PFSK-1 (cell line): Measurements from ENCODE around the gene ARNT2.

Source experiments
- POLR2AphosphoS5 ChIP-seq: IDR thresholded peaks from 2 replicates; pipeline ENCODE4 v1.6.1; 2012; ENCODE audit warnings: low read depth, mild to moderate bottlenecking, control low read depth, low read length, moderate library complexity
- TF ChIP-seq, protein P1 (sequence below), 2 experiments: IDR thresholded peaks; 2 replicates each; pipeline versions ENCODE4 v1.6.1 to v1.8.0; 2011 to 2012; ENCODE audit warnings: low read depth in 2 of 2, low read length in 2 of 2, control low read depth in 1 of 2, inconsistent platforms in 1 of 2, mild to moderate bottlenecking in 1 of 2, moderate library complexity in 1 of 2; ENCODE audit not compliant: insufficient read depth in 1 of 2

DNA sequence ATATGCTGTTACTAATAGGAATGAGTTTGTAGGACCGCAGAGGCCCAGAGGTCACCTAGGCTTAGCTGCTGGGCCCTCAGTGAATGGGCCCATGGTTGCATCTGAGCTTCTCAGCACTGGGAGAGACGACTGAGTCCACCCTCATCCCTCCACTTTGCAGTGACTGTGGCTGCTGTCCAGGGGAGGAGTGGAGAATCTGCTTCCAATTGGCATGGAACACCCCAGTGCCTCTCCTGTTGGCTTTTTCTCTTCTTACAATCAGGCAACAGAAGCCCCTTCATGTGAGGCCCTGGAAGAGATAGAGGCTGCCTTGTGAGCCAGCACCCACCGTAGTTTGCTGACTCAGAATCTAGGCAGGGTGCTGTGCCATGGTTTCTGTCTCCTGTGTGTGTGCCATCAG lies 55.6 kb downstream of the ARNT2 start:
- TF ChIP-seq POLR2AphosphoS5: no peak
- TF ChIP-seq, protein P1, sequence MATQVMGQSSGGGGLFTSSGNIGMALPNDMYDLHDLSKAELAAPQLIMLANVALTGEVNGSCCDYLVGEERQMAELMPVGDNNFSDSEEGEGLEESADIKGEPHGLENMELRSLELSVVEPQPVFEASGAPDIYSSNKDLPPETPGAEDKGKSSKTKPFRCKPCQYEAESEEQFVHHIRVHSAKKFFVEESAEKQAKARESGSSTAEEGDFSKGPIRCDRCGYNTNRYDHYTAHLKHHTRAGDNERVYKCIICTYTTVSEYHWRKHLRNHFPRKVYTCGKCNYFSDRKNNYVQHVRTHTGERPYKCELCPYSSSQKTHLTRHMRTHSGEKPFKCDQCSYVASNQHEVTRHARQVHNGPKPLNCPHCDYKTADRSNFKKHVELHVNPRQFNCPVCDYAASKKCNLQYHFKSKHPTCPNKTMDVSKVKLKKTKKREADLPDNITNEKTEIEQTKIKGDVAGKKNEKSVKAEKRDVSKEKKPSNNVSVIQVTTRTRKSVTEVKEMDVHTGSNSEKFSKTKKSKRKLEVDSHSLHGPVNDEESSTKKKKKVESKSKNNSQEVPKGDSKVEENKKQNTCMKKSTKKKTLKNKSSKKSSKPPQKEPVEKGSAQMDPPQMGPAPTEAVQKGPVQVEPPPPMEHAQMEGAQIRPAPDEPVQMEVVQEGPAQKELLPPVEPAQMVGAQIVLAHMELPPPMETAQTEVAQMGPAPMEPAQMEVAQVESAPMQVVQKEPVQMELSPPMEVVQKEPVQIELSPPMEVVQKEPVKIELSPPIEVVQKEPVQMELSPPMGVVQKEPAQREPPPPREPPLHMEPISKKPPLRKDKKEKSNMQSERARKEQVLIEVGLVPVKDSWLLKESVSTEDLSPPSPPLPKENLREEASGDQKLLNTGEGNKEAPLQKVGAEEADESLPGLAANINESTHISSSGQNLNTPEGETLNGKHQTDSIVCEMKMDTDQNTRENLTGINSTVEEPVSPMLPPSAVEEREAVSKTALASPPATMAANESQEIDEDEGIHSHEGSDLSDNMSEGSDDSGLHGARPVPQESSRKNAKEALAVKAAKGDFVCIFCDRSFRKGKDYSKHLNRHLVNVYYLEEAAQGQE (IDR thresholded peaks at IDR 0.05; ENCODE audit: insufficient read depth in 1 of 2, low read depth in 2 of 2, low read length in 2 of 2): no peak
